ENCODE measurements around the gene ITGA1. TPM values are rescaled to one million over a fixed set of nuclear protein-coding genes. Genes with fewer than 3 reads are reported as not detected.

The ITGA1 gene
- total RNA-seq, 1 experiment from 2014 or later: 1.6 TPM

- in situ Hi-C loops (cut with HindIII; ENCODE audit: low pct_unique_long_range_greater_than_20kb, low sequenced_read_pairs): no loop called here
- peak; percentile 80 for DNase-seq (ENCODE audit: low read depth, low spot score)
- ChIA-PET POLR2A (no interaction called here), CTCF (interaction anchor here (2.1 kb wide), 1 partner anchor 116 kb away, joined by 7 read pairs; no protein-coding TSS in a partner anchor)
- TF ChIP-seq REST (IDR thresholded peaks at IDR 0.05; ENCODE audit: insufficient read depth in 1 of 2, low read depth in 2 of 2, low read length in 1 of 2) (0 out of 4 replicates have a peak, but pooled peaks of 1 of the 2 experiments have one; percentile 14), TCF7L2 (IDR thresholded peaks at IDR 0.05; ENCODE audit: low read depth, low read length) (no peak), SIN3A (IDR thresholded peaks at IDR 0.05; ENCODE audit: borderline replicate concordance, insufficient read depth, low read depth, low read length) (0 out of 2 replicates have a peak, but pooled peaks have one; percentile 63), POLR2AphosphoS5 (IDR thresholded peaks at IDR 0.05; ENCODE audit: low read depth, low read length) (peak; percentile 75), CTCF (IDR thresholded peaks at IDR 0.05) (no peak)
- peaks cover 22% of the 10 kb centered on the region for H3K36me3 ChIP-seq (ENCODE audit: control insufficient read depth, insufficient read depth, low read length)
- no peaks in the 10 kb centered on the region for H3K27me3 ChIP-seq (ENCODE audit: control insufficient read depth, insufficient read depth, low read length)
- no TSS peak for BruUV-seq (replicated peaks)
- H3K4me3 ChIP-seq (ENCODE audit: low read depth in 2 of 2, low read length in 2 of 2): peak overlapping the region; percentile 73 to 94
- ATAC-seq: peak; percentile 94
- no peaks in the 10 kb centered on the region for H3K9me3 ChIP-seq (ENCODE audit: control insufficient read depth, insufficient read depth, low read depth, low read length)
- H3K4me1 ChIP-seq (ENCODE audit: control insufficient read depth, insufficient read depth, low read length): peaks cover 28% of the 10 kb centered on the region
- peak overlapping the region; percentile 86 for H3K27ac ChIP-seq (ENCODE audit: low read length)
- intact Hi-C loops (cut with micrococcal nuclease; ENCODE audit: unreplicated experiment): no loop called here
Observed at GRCh38 chr5:52799983-52800393, 12.3 kb downstream of the ITGA1 start.

- POLR2A ChIA-PET: no interaction called here
- in situ Hi-C loops (cut with HindIII; ENCODE audit: low pct_unique_long_range_greater_than_20kb, low sequenced_read_pairs): no loop called here
Observed at GRCh38 chr5:52800394-52801213, 12.9 kb downstream of the ITGA1 start.

More at GRCh38 chr5:52800394-52801213, 12.9 kb downstream of the ITGA1 start:
- peak overlapping the region; percentile 73 to 94 for H3K4me3 ChIP-seq (ENCODE audit: low read depth in 2 of 2, low read length in 2 of 2)
- H3K27me3 ChIP-seq (ENCODE audit: control insufficient read depth, insufficient read depth, low read length): no peaks in the 10 kb centered on the region
- ATAC-seq (peak; percentile 78), DNase-seq (ENCODE audit: low read depth, low spot score) (peak; percentile 46)
- H3K36me3 ChIP-seq (ENCODE audit: control insufficient read depth, insufficient read depth, low read length): peaks cover 23% of the 10 kb centered on the region
- intact Hi-C loops (cut with micrococcal nuclease; ENCODE audit: unreplicated experiment): no loop called here
- H3K9me3 ChIP-seq (ENCODE audit: control insufficient read depth, insufficient read depth, low read depth, low read length): no peaks in the 10 kb centered on the region
- H3K4me1 ChIP-seq (ENCODE audit: control insufficient read depth, insufficient read depth, low read length): peaks cover 28% of the 10 kb centered on the region
- CTCF ChIA-PET: interaction anchor here (2.1 kb wide), 1 partner anchor 115 kb away, joined by 7 read pairs; no protein-coding TSS in a partner anchor
- peak overlapping the region; percentile 86 for H3K27ac ChIP-seq (ENCODE audit: low read length)
- TF ChIP-seq TCF7L2 (IDR thresholded peaks at IDR 0.05; ENCODE audit: low read depth, low read length): peak; percentile 68
- no peak for TF ChIP-seq POLR2AphosphoS5 (IDR thresholded peaks at IDR 0.05; ENCODE audit: low read depth, low read length)
- no TSS peak for BruUV-seq (replicated peaks)

Data from Panc1 (cell line).